Stomach (tissue), 9 donors: ENCODE data around the gene EXOC4. TPM values are rescaled to one million over a fixed set of nuclear protein-coding genes. Genes with fewer than 3 reads are reported as not detected.

Experiments used
- DNase-seq, 2 donors: peaks; one replicate each; pipeline versions ENCODE4 v3.0.0 to v3.0.0-alpha.2; 2013 to 2019
- H3K27ac ChIP-seq, 5 donors: fragments of 200-600 bp in 4 of 5; sonication (generic) in 4 of 5; one replicate each; pipeline ENCODE4 v1.5.1; 2013 to 2019; ENCODE audit warnings: mild to moderate bottlenecking in 1 of 5, moderate library complexity in 1 of 5
- H3K27me3 ChIP-seq, 3 donors: fragments of 200-600 bp; sonication (generic); one replicate each; pipeline ENCODE4 v1.5.1; 2017 to 2019; ENCODE audit warnings: mixed run types in 1 of 3
- H3K36me3 ChIP-seq, 4 donors: fragments of 200-600 bp; sonication (generic); 1 replicate in 3 of 4; 2 replicates in 1 of 4; pipeline ENCODE4 v1.5.1; 2016 to 2019
- H3K4me1 ChIP-seq, 4 donors: fragments of 200-600 bp; sonication (generic); one replicate each; pipeline ENCODE4 v1.5.1; 2016 to 2019
- H3K4me3 ChIP-seq, 4 donors: fragments of 200-600 bp; sonication (generic) in 3 of 4; one replicate each; pipeline ENCODE4 v1.5.1; 2016 to 2019; ENCODE audit warnings: mild to moderate bottlenecking in 1 of 4
- H3K9me3 ChIP-seq, 4 donors: fragments of 200-600 bp; sonication (generic); one replicate each; pipeline ENCODE4 v1.5.1; 2016 to 2019
- CTCF ChIP-seq, 7 experiments: fragments of 450-650 bp in 4 of 7; fragments of 200-600 bp in 3 of 7; sonication (generic) in 3 of 7; IDR thresholded peaks; one replicate each; pipeline ENCODE4 v1.5.1; 2016 to 2019; ENCODE audit warnings: antibody characterized with exemption in 7 of 7, control low read depth in 2 of 7, mild to moderate bottlenecking in 1 of 7
- EP300 ChIP-seq: sonication (generic); formaldehyde crosslinking; IDR thresholded peaks from one replicate; pipeline ENCODE4 v1.6.1; 2017; ENCODE audit warnings: antibody characterized with exemption
- POLR2A ChIP-seq, 4 donors: fragments of 450-650 bp; IDR thresholded peaks; one replicate each; pipeline ENCODE4 v1.6.1; 2016; ENCODE audit warnings: antibody characterized with exemption in 4 of 4, control low read depth in 2 of 4, mild to moderate bottlenecking in 1 of 4, moderate library complexity in 1 of 4
- POLR2AphosphoS5 ChIP-seq, 3 donors: sonication (generic); formaldehyde crosslinking; IDR thresholded peaks; one replicate each; pipeline ENCODE4 v1.6.1; 2016; ENCODE audit warnings: antibody characterized with exemption in 3 of 3
- WGBS, 5 donors: extraction: QIAGEN DNeasy Blood & Tissue Kit in 3 of 5; methylation state at CpG; one replicate each; pipeline versions ENCODE4 v1.1.5 to v1.1.7; 2013 to 2018; 5-methylcytosine and 5-hydroxymethylcytosine counted together
- intact Hi-C: fragments of 100-400 bp; cut with DNase I; formaldehyde crosslinking; loops from one replicate; pipeline ENCODE4 v1.15.1; 2023; ENCODE audit warnings: low total_unique reads
- polyA plus RNA-seq, 3 donors: library from polyadenylated mRNA; stranded (reverse); fragments of 200-250 nt; gene quantifications; one replicate each; pipeline ENCODE4 v1.2.3, GENCODE V29; 2013
- total RNA-seq, 5 donors: library from RNA; depleted of rRNA; stranded (reverse); fragments of >200 nt; gene quantifications; one replicate each; pipeline versions ENCODE4 v1.1.0 to v1.2.3, GENCODE V29; 2014 to 2016
- donor health status: healthy with polysubstance abuse.
- donor health status: Bipolar disorder and iron deficiency.
- donor health status: healthy.

The EXOC4 gene
- total and polyA plus RNA-seq, 8 donors = 14.1 to 339 (median 61.1) TPM

GRCh38 chr7:133822868-133823552, 570.1 kb downstream of the EXOC4 start:
- DNase-seq = no peak
- TF ChIP-seq POLR2AphosphoS5 (IDR thresholded peaks at IDR 0.05) = no peak
- TF ChIP-seq CTCF (IDR thresholded peaks at IDR 0.05) = no peak
- TF ChIP-seq EP300 = no peak
- TF ChIP-seq POLR2A (IDR thresholded peaks at IDR 0.05) = no peak
- no peaks in the 10 kb centered on the region for H3K27me3 ChIP-seq
- no peak overlapping the region for H3K4me3 ChIP-seq
- H3K4me1 ChIP-seq = no peaks in the 10 kb centered on the region
- peaks cover 3 to 24% (median 14%) of the 10 kb centered on the region in 4 donors for H3K36me3 ChIP-seq
- no peak overlapping the region for H3K27ac ChIP-seq
- H3K9me3 ChIP-seq = no peaks in the 10 kb centered on the region
- intact Hi-C loops = no loop called here
- WGBS, 5 donors = 76 to 92% (median 89%) methylated on average over 4 of the region's 4 CpGs

- H3K9me3 ChIP-seq = no peaks in the 10 kb centered on the region
- TF ChIP-seq CTCF (IDR thresholded peaks at IDR 0.05) (no peak), EP300 (no peak), POLR2AphosphoS5 (IDR thresholded peaks at IDR 0.05) (no peak), POLR2A (IDR thresholded peaks at IDR 0.05) (no peak)
- intact Hi-C loops = no loop called here
Measured at GRCh38 chr7:133824132-133824531, 571.3 kb downstream of the EXOC4 start.

GRCh38 chr7:133827707-133828623, 575.1 kb downstream of the EXOC4 start:
- DNase-seq = no peak
- no peak overlapping the region for H3K4me3 ChIP-seq
- no peak overlapping the region for H3K27ac ChIP-seq
- peaks cover 0 to 12% (median 2%) of the 10 kb centered on the region in 4 donors for H3K36me3 ChIP-seq
- peaks cover 0 to 15% (median 3%) of the 10 kb centered on the region in 4 donors for H3K9me3 ChIP-seq
- TF ChIP-seq POLR2A (IDR thresholded peaks at IDR 0.05) = no peak
- no peak for TF ChIP-seq CTCF (IDR thresholded peaks at IDR 0.05)
- no peak for TF ChIP-seq EP300
- no peak for TF ChIP-seq POLR2AphosphoS5 (IDR thresholded peaks at IDR 0.05)
- intact Hi-C loops = no loop called here
- no peaks in the 10 kb centered on the region for H3K4me1 ChIP-seq
- WGBS, 5 donors = 70 to 83% (median 76%) methylated on average over 7 of the region's 7 CpGs
- H3K27me3 ChIP-seq = no peaks in the 10 kb centered on the region

More at GRCh38 chr7:133824132-133824531, 571.3 kb downstream of the EXOC4 start:
- no peaks in the 10 kb centered on the region for H3K27me3 ChIP-seq
- peaks cover 0 to 13% (median 5%) of the 10 kb centered on the region in 4 donors for H3K36me3 ChIP-seq
- H3K27ac ChIP-seq = no peak overlapping the region
- H3K4me1 ChIP-seq = no peaks in the 10 kb centered on the region
- DNase-seq = peak in 1 of 2 donors; percentile 34
- no peak overlapping the region for H3K4me3 ChIP-seq
- 81 to 96% (median 86%) methylated on average over 6 of the region's 6 CpGs for WGBS, 5 donors

GRCh38 chr7:133828906-133829305, 576.0 kb downstream of the EXOC4 start:
- no peaks in the 10 kb centered on the region for H3K4me1 ChIP-seq
- no peak overlapping the region for H3K27ac ChIP-seq
- intact Hi-C loops = no loop called here
- 93 to 99% (median 97%) methylated on average over 4 of the region's 4 CpGs for WGBS, 5 donors
- TF ChIP-seq POLR2A (IDR thresholded peaks at IDR 0.05) = no peak
- no peak for TF ChIP-seq CTCF (IDR thresholded peaks at IDR 0.05)
- no peak for TF ChIP-seq EP300
- no peak for TF ChIP-seq POLR2AphosphoS5 (IDR thresholded peaks at IDR 0.05)
- no peaks in the 10 kb centered on the region for H3K27me3 ChIP-seq
- DNase-seq = no peak
- H3K9me3 ChIP-seq = peaks cover 0 to 15% (median 3%) of the 10 kb centered on the region in 4 donors
- H3K4me3 ChIP-seq = no peak overlapping the region
- H3K36me3 ChIP-seq = peaks cover 0 to 12% (median 2%) of the 10 kb centered on the region in 4 donors
